ENCODE data around the gene TMPRSS11A. TPM values are rescaled to one million over a fixed set of nuclear protein-coding genes. Genes with fewer than 3 reads are reported as not detected.

The TMPRSS11A gene, protein sequence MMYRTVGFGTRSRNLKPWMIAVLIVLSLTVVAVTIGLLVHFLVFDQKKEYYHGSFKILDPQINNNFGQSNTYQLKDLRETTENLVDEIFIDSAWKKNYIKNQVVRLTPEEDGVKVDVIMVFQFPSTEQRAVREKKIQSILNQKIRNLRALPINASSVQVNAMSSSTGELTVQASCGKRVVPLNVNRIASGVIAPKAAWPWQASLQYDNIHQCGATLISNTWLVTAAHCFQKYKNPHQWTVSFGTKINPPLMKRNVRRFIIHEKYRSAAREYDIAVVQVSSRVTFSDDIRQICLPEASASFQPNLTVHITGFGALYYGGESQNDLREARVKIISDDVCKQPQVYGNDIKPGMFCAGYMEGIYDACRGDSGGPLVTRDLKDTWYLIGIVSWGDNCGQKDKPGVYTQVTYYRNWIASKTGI
- not detected in 2 replicates for total RNA-seq

DNA sequence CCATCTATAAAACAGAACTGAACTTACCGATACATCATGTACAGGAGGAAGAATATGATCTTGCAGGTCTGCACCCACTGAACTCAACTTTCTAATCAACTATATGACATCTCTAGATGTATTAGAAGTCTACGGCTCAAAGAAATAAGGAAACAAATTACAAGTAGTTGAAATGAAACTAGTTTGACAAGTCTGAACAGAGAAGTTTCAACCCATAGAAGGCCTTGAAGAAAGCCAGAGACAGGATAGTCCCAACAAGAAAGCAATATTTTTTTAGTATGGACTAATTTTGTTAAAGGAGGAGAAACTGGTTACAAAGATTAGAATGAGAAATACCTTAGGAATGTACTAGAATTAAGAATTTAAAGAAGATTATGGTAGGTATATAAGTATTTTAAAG is at the start of gene TMPRSS11A:
TMPRSS11A (minus strand) TSS at position 138 of the 400 bp plus-strand sequence; CDS start at position 38, 100 bp downstream.

DNA sequence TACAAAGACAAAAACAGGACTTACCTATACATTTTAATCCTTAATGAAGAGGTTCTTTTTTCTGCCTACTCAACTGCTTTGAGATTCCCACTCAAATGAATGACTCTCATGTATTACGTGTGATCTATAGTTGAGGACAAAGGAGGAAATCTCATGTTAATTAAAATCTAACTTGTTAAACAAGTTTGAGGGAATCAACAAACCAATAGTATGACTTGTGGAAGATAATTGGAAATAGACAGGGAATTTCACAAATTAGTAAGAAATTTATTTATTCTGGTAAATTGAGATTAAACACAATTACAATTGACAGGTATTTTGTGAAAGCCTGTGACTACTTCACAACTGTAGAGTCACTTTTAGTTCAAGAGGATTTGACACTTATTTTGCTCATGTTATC is 79.4 kb downstream of the TMPRSS11A start, which contains the start of gene TMPRSS11D:
TMPRSS11D (minus strand) TSS at position 101 of the 400 bp plus-strand sequence; CDS start at position 32, 69 bp downstream.

Other genes with a start within 250 kb of the TMPRSS11A start
- gene GNRHR, start 209.1 kb downstream of the TMPRSS11A start, total RNA-seq, result not detected in 2 replicates
- gene TMPRSS11D, start 79.5 kb downstream of the TMPRSS11A start, total RNA-seq, result under 0.01 TPM in 1 of 2 replicates, not detected in the other
- not detected in 2 replicates for gene TMPRSS11F, start 166.4 kb upstream of the TMPRSS11A start, total RNA-seq